Liver (tissue), 9 donors: ENCODE data around the gene KCNN3. TPM values are rescaled to one million over a fixed set of nuclear protein-coding genes. Genes with fewer than 3 reads are reported as not detected.
A peak's percentile ranks its signal among the peaks of the same experiment; 100 is the strongest.

Experiments
- DNase-seq: peaks from one replicate; pipeline ENCODE4 v3.0.0-alpha.2; 2017; ENCODE audit warnings: low spot score
- H3K27ac ChIP-seq, 2 donors: one replicate each; pipeline ENCODE4 v1.7.0; 2013; ENCODE audit warnings: inconsistent platforms in 2 of 2, low read length in 2 of 2, control low read depth in 1 of 2, low read depth in 1 of 2, mild to moderate bottlenecking in 1 of 2
- H3K27me3 ChIP-seq, 4 donors: one replicate each; pipeline versions ENCODE4 v1.6.1 to v1.7.0; 2013; ENCODE audit warnings: low read length in 3 of 4, inconsistent platforms in 1 of 4, mild to moderate bottlenecking in 1 of 4, moderate library complexity in 1 of 4; ENCODE audit not compliant: control insufficient read depth in 4 of 4, insufficient read depth in 4 of 4
- H3K36me3 ChIP-seq, 4 donors: one replicate each; pipeline versions ENCODE4 v1.6.1 to v1.7.0; 2013; ENCODE audit warnings: low read length in 3 of 4, mild to moderate bottlenecking in 3 of 4, low read depth in 1 of 4, moderate library complexity in 1 of 4; ENCODE audit not compliant: control insufficient read depth in 4 of 4, insufficient read depth in 3 of 4
- H3K4me1 ChIP-seq, 4 donors: one replicate each; pipeline versions ENCODE4 v1.6.1 to v1.7.0; 2013; ENCODE audit warnings: low read length in 3 of 4, mild to moderate bottlenecking in 3 of 4, moderate library complexity in 1 of 4; ENCODE audit not compliant: control insufficient read depth in 4 of 4, insufficient read depth in 4 of 4
- H3K4me3 ChIP-seq, 3 donors: one replicate each; pipeline versions ENCODE4 v1.6.1 to v1.7.0; 2013; ENCODE audit warnings: low read length in 3 of 3, control low read depth in 1 of 3, low read depth in 1 of 3, mild to moderate bottlenecking in 1 of 3
- H3K9ac ChIP-seq, 2 donors: one replicate each; pipeline ENCODE4 v1.7.0; 2013; ENCODE audit warnings: low read length in 2 of 2, mild to moderate bottlenecking in 2 of 2, moderate library complexity in 2 of 2, control low read depth in 1 of 2, low read depth in 1 of 2
- H3K9me3 ChIP-seq, 4 donors: one replicate each; pipeline versions ENCODE4 v1.6.1 to v1.7.0; 2013; ENCODE audit warnings: low read length in 3 of 4; ENCODE audit not compliant: control insufficient read depth in 4 of 4
- ATF3 ChIP-seq: IDR thresholded peaks from 2 replicates; pipeline ENCODE4 v1.6.1; 2016; ENCODE audit warnings: antibody characterized with exemption
- CTCF ChIP-seq: fragments of 150-350 bp; IDR thresholded peaks from 2 replicates; pipeline ENCODE4 v1.5.1; 2017; ENCODE audit warnings: improper control_type of control experiment, low read depth, low read length; ENCODE audit not compliant: missing input control
- EGR1 ChIP-seq, 2 donors: IDR thresholded peaks; 2 replicates each; pipeline ENCODE4 v1.6.1; 2016 to 2018; ENCODE audit warnings: antibody characterized with exemption in 2 of 2, low read depth in 2 of 2
- GABPA ChIP-seq, 2 donors: IDR thresholded peaks in 1 of 2; conservative IDR thresholded peaks in 1 of 2; 2 replicates each; pipeline ENCODE4 v1.6.1; 2016; ENCODE audit warnings: antibody characterized with exemption in 2 of 2, mild to moderate bottlenecking in 1 of 2, moderate library complexity in 1 of 2
- HNF4A ChIP-seq, 2 donors: conservative IDR thresholded peaks; 2 replicates each; pipeline ENCODE4 v1.6.1; 2016; ENCODE audit warnings: antibody characterized with exemption in 2 of 2, mild to moderate bottlenecking in 2 of 2
- HNF4G ChIP-seq: IDR thresholded peaks from 2 replicates; pipeline ENCODE4 v1.6.1; 2016; ENCODE audit warnings: antibody characterized with exemption
- MAX ChIP-seq: IDR thresholded peaks from 2 replicates; pipeline ENCODE4 v1.6.1; 2016; ENCODE audit warnings: antibody characterized with exemption
- NR2F2 ChIP-seq: IDR thresholded peaks from 2 replicates; pipeline ENCODE4 v1.6.1; 2016; ENCODE audit warnings: antibody characterized with exemption
- REST ChIP-seq: IDR thresholded peaks from 2 replicates; pipeline ENCODE4 v1.6.1; 2016; ENCODE audit warnings: antibody characterized with exemption, mild to moderate bottlenecking
- RXRA ChIP-seq, 2 donors: IDR thresholded peaks; 2 replicates each; pipeline ENCODE4 v1.6.1; 2017 to 2018; ENCODE audit warnings: antibody characterized with exemption in 2 of 2, mild to moderate bottlenecking in 1 of 2
- SP1 ChIP-seq: IDR thresholded peaks from 2 replicates; pipeline ENCODE4 v1.6.1; 2018; ENCODE audit warnings: antibody characterized with exemption, mild to moderate bottlenecking
- TAF1 ChIP-seq: conservative IDR thresholded peaks from 2 replicates; pipeline ENCODE4 v1.6.1; 2016; ENCODE audit warnings: antibody characterized with exemption, mild to moderate bottlenecking
- YY1 ChIP-seq: IDR thresholded peaks from 2 replicates; pipeline ENCODE4 v1.6.1; 2016; ENCODE audit warnings: antibody characterized with exemption, mild to moderate bottlenecking
- ZBTB33 ChIP-seq: IDR thresholded peaks from 2 replicates; pipeline ENCODE4 v1.6.1; 2016; ENCODE audit warnings: antibody characterized with exemption
- WGBS: extraction: QIAGEN DNeasy Blood & Tissue Kit; methylation state at CpG from one replicate; pipeline ENCODE4 v1.1.7; 2013; 5-methylcytosine and 5-hydroxymethylcytosine counted together
- polyA plus RNA-seq, 2 donors: library from polyadenylated mRNA; stranded (reverse) in 1 of 2; unstranded in 1 of 2; fragments of 200-250 nt in 1 of 2; fragments of >200 nt in 1 of 2; fragmentation: Nextera tagmentation in 1 of 2; extraction: Ambion mirVana in 1 of 2; gene quantifications; one replicate each; pipeline versions ENCODE4 v1.2.1 to v1.2.3, GENCODE V29; 2013 to 2015
- total RNA-seq, 2 donors: library from RNA; depleted of rRNA; stranded (reverse); fragments of >200 nt; gene quantifications; one replicate each; pipeline ENCODE4 v1.2.3, GENCODE V29; 2014
- donor health status: healthy.
- donor health status: healthy.
- donor health status: healthy.
- donor health status: healthy.
- donor health status: healthy.

KCNN3 gene
- total and polyA plus RNA-seq, 4 donors = 0.09 to 0.68 (median 0.15) TPM

GRCh38 chr1:154705544-154705943, 164.5 kb downstream of the KCNN3 start:
- H3K4me3 ChIP-seq = no peak overlapping the region
- no peaks in the 10 kb centered on the region for H3K27me3 ChIP-seq
- H3K36me3 ChIP-seq = no peaks in the 10 kb centered on the region
- no peaks in the 10 kb centered on the region for H3K9me3 ChIP-seq
- no peak overlapping the region for H3K27ac ChIP-seq
- no peaks in the 10 kb centered on the region for H3K4me1 ChIP-seq
- H3K9ac ChIP-seq = no peak overlapping the region
- TF ChIP-seq REST (no peak), TAF1 (no peak)
- 95% methylated on average over 2 of the region's 2 CpGs for WGBS
- no peak for DNase-seq

GRCh38 chr1:154703170-154703569, 166.9 kb downstream of the KCNN3 start:
- H3K9ac ChIP-seq = no peak overlapping the region
- TF ChIP-seq GABPA (IDR thresholded peaks at IDR 0.05 in 1 of 2, conservative IDR thresholded peaks at IDR 0.05 in 1 of 2) = no peak
- peak; percentile 18 for TF ChIP-seq REST
- no peak for DNase-seq
- H3K27ac ChIP-seq = no peak overlapping the region
- no peaks in the 10 kb centered on the region for H3K27me3 ChIP-seq
- H3K4me1 ChIP-seq = peaks cover 0 to 3% (median 2%) of the 10 kb centered on the region in 4 donors
- H3K36me3 ChIP-seq = no peaks in the 10 kb centered on the region
- no peak overlapping the region for H3K4me3 ChIP-seq
- no peaks in the 10 kb centered on the region for H3K9me3 ChIP-seq
- WGBS = 29% methylated on average over 5 of the region's 5 CpGs

- 79% methylated on average over 4 of the region's 4 CpGs for WGBS
- Histone ChIP-seq H3K36me3 (no peaks in the 10 kb centered on the region), H3K9ac (no peak overlapping the region), H3K4me3 (no peak overlapping the region), H3K27ac (peak overlapping the region in 1 of 2 donors; percentile 37), H3K4me1 (peaks cover 0 to 8% (median 7%) of the 10 kb centered on the region in 4 donors), H3K9me3 (no peaks in the 10 kb centered on the region), H3K27me3 (no peaks in the 10 kb centered on the region)
- no peak for DNase-seq
- TF ChIP-seq SP1 = peak; percentile 93
- peak; percentile 70 for TF ChIP-seq MAX
- peak; percentile 82 for TF ChIP-seq YY1
- TF ChIP-seq EGR1 (IDR thresholded peaks at IDR 0.05; ENCODE audit: low read depth in 2 of 2) = peak in 1 of 2 donors; percentile 44
- TF ChIP-seq ZBTB33 = no peak
- TF ChIP-seq HNF4G = peak; percentile 67
- TF ChIP-seq CTCF = no peak
- peak; percentile 93 to 95 for TF ChIP-seq RXRA (IDR thresholded peaks at IDR 0.05)
- no peak for TF ChIP-seq TAF1
- peak; percentile 92 for TF ChIP-seq NR2F2
- peak; percentile 75 for TF ChIP-seq ATF3
- no peak for TF ChIP-seq GABPA (IDR thresholded peaks at IDR 0.05 in 1 of 2, conservative IDR thresholded peaks at IDR 0.05 in 1 of 2)
- peak; percentile 91 to 93 for TF ChIP-seq HNF4A (conservative IDR thresholded peaks at IDR 0.05)
Observed at GRCh38 chr1:154698320-154699096, 171.6 kb downstream of the KCNN3 start.
